ENCODE measurements around the gene ADAMTSL3. TPM values are rescaled to one million over a fixed set of nuclear protein-coding genes. Genes with fewer than 3 reads are reported as not detected.

ADAMTSL3 gene
- total RNA-seq, 1 donor from 2014 or later = 2.4 TPM

DNA sequence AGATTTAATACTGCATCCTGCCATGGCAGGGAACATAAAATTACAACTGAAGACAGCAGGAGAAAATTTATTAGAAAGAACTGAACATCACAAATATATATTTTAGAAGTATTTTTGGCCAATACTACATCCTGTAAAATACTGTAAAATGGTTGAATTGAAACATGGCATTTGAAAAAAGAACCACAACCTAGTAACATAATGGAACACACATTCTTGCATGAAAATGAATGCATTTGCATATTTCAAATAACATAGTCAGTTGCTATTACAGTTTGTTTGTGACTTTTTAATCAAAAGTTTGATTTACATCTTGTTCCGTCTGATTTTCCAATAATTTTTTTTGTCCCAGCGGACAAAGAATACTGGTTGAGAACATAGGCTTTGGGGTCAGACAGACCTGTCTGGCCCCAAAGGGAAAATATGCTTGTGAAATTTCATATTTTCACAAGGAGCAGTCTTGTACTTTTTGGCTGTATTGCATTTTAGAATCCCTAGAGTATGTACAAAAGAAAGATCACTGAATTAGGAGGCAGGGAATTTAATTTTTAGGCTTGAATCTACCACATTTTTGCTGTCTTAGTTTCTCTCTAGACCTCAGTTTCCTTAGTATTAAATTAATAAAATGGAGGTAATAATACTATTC lies 268.8 kb downstream of the ADAMTSL3 start:
- no peak overlapping the region for H3K27ac ChIP-seq (ENCODE audit: low read depth, low read length)
- DNase-seq (ENCODE audit: low read depth) = no peak
- no peaks in the 10 kb centered on the region for H3K36me3 ChIP-seq (ENCODE audit: insufficient read depth, low read length)
- no peaks in the 10 kb centered on the region for H4K20me1 ChIP-seq (ENCODE audit: insufficient read depth, low read length)
- H3K4me3 ChIP-seq (ENCODE audit: insufficient read depth, low read depth, low read length) = no peak overlapping the region
- H3K79me2 ChIP-seq (ENCODE audit: insufficient read depth, low read length) = no peaks in the 10 kb centered on the region
- Mint-ChIP-seq H3K36me3 (ENCODE audit: low read depth, unreplicated experiment) (no peaks in the 10 kb centered on the region), H3K27me3 (ENCODE audit: low read depth, unreplicated experiment) (no peaks in the 10 kb centered on the region), H3K9me3 (ENCODE audit: unreplicated experiment) (no peaks in the 10 kb centered on the region), H3K4me1 (ENCODE audit: low read depth, unreplicated experiment) (peaks cover 8% of the 10 kb centered on the region), H3K4me3 (ENCODE audit: unreplicated experiment) (no peak overlapping the region), H3K27ac (ENCODE audit: unreplicated experiment) (no peak overlapping the region)
- H3K27me3 ChIP-seq (ENCODE audit: insufficient read depth, low read length) = no peaks in the 10 kb centered on the region
- no peak for FAIRE-seq
- H3K4me1 ChIP-seq (ENCODE audit: insufficient read depth, low read length) = no peaks in the 10 kb centered on the region
- no peak for TF ChIP-seq EZH2 (IDR thresholded peaks at IDR 0.05; ENCODE audit: insufficient read depth, low read length)
- no peak overlapping the region for H3K9ac ChIP-seq (ENCODE audit: low read length)
- H3K9me3 ChIP-seq (ENCODE audit: insufficient read depth, low read depth, low read length) = no peaks in the 10 kb centered on the region
- no peak overlapping the region for H3K4me2 ChIP-seq (ENCODE audit: low read length)
- H2AFZ ChIP-seq (ENCODE audit: low read depth, low read length) = no peak overlapping the region

DNA sequence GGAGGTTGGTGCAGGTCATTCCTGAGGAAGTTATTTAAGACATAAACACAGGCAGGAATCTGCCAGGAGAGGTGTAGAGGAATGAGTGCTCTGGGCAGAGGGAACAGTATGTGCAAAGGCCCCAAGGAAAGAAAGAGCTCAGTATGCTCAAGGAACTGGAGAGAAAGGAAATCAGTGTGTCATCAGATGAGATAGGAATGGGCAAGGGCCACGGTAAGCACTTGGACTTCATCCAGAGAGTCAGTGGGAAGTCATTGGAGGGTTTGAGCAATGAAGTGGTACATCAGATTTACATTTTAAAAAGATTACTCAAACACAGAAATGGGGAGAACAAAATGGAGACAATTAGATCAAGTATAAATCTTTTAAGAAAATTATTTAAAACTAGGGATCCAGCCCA lies 272.2 kb downstream of the ADAMTSL3 start:
- Histone ChIP-seq H3K36me3 (ENCODE audit: insufficient read depth, low read length) (no peaks in the 10 kb centered on the region), H3K9ac (ENCODE audit: low read length) (no peak overlapping the region), H3K4me3 (ENCODE audit: insufficient read depth, low read depth, low read length) (no peak overlapping the region), H3K9me3 (ENCODE audit: insufficient read depth, low read depth, low read length) (no peaks in the 10 kb centered on the region), H3K79me2 (ENCODE audit: insufficient read depth, low read length) (no peaks in the 10 kb centered on the region), H3K4me1 (ENCODE audit: insufficient read depth, low read length) (no peaks in the 10 kb centered on the region), H3K27ac (ENCODE audit: low read depth, low read length) (no peak overlapping the region), H4K20me1 (ENCODE audit: insufficient read depth, low read length) (no peaks in the 10 kb centered on the region), H2AFZ (ENCODE audit: low read depth, low read length) (no peak overlapping the region), H3K27me3 (ENCODE audit: insufficient read depth, low read length) (no peaks in the 10 kb centered on the region), H3K4me2 (ENCODE audit: low read length) (no peak overlapping the region)
- peaks cover 2% of the 10 kb centered on the region for H3K27me3 Mint-ChIP-seq (ENCODE audit: low read depth, unreplicated experiment)
- H3K4me3 Mint-ChIP-seq (ENCODE audit: unreplicated experiment) = no peak overlapping the region
- FAIRE-seq (no peak), DNase-seq (ENCODE audit: low read depth) (no peak)
- no peaks in the 10 kb centered on the region for H3K4me1 Mint-ChIP-seq (ENCODE audit: low read depth, unreplicated experiment)
- H3K27ac Mint-ChIP-seq (ENCODE audit: unreplicated experiment) = no peak overlapping the region
- no peaks in the 10 kb centered on the region for H3K36me3 Mint-ChIP-seq (ENCODE audit: low read depth, unreplicated experiment)
- TF ChIP-seq EZH2 (IDR thresholded peaks at IDR 0.05; ENCODE audit: insufficient read depth, low read length) = no peak
- TF ChIP-seq, protein P1, sequence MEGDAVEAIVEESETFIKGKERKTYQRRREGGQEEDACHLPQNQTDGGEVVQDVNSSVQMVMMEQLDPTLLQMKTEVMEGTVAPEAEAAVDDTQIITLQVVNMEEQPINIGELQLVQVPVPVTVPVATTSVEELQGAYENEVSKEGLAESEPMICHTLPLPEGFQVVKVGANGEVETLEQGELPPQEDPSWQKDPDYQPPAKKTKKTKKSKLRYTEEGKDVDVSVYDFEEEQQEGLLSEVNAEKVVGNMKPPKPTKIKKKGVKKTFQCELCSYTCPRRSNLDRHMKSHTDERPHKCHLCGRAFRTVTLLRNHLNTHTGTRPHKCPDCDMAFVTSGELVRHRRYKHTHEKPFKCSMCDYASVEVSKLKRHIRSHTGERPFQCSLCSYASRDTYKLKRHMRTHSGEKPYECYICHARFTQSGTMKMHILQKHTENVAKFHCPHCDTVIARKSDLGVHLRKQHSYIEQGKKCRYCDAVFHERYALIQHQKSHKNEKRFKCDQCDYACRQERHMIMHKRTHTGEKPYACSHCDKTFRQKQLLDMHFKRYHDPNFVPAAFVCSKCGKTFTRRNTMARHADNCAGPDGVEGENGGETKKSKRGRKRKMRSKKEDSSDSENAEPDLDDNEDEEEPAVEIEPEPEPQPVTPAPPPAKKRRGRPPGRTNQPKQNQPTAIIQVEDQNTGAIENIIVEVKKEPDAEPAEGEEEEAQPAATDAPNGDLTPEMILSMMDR (IDR thresholded peaks at IDR 0.05; ENCODE audit: insufficient read depth, low read depth, low read length) = no peak
- no peaks in the 10 kb centered on the region for H3K9me3 Mint-ChIP-seq (ENCODE audit: unreplicated experiment)

DNA sequence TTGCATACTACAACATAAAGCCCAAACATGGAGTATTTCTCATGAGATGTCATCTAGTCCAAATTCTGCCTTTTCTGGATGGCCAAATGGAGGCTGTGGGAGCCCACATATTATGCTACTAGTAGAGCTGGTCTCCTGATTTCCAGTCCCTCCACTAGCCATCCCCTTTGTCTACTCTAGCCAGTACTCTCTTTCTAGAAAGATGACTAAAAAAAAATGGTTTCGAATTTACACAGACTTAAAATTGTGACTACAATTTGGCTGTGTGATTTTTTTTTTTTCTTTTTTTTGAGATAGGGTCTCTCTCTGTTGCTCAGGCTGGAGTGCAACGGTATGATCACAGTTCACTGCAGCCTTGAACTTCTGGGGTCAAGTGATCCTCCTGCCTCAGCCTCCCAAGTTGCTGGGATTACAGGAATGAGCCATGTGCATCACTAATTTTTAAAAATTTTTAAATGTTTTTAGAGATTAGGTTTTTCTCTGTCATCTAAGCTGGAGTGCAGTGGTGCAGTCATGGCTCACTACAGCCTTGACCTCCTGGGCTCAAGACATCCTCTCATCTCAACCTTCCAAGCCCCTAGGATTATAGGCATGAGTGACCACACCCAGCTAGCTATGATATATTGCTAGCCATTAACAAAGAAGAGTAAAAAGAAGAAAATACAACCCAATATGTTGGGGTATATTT lies 273.9 kb downstream of the ADAMTSL3 start:
- H2AFZ ChIP-seq (ENCODE audit: low read depth, low read length) = no peak overlapping the region
- H4K20me1 ChIP-seq (ENCODE audit: insufficient read depth, low read length) = no peaks in the 10 kb centered on the region
- TF ChIP-seq EZH2 (IDR thresholded peaks at IDR 0.05; ENCODE audit: insufficient read depth, low read length) = no peak
- TF ChIP-seq, protein P1 (IDR thresholded peaks at IDR 0.05; ENCODE audit: insufficient read depth, low read depth, low read length) = no peak
- no peaks in the 10 kb centered on the region for H3K27me3 ChIP-seq (ENCODE audit: insufficient read depth, low read length)
- H3K4me1 ChIP-seq (ENCODE audit: insufficient read depth, low read length) = no peaks in the 10 kb centered on the region
- H3K4me3 Mint-ChIP-seq (ENCODE audit: unreplicated experiment) = no peak overlapping the region
- H3K79me2 ChIP-seq (ENCODE audit: insufficient read depth, low read length) = no peaks in the 10 kb centered on the region
- H3K36me3 ChIP-seq (ENCODE audit: insufficient read depth, low read length) = no peaks in the 10 kb centered on the region
- DNase-seq (ENCODE audit: low read depth) (no peak), FAIRE-seq (no peak)
- no peak overlapping the region for H3K27ac Mint-ChIP-seq (ENCODE audit: unreplicated experiment)
- H3K9ac ChIP-seq (ENCODE audit: low read length) = no peak overlapping the region
- H3K36me3 Mint-ChIP-seq (ENCODE audit: low read depth, unreplicated experiment) = no peaks in the 10 kb centered on the region
- no peaks in the 10 kb centered on the region for H3K9me3 Mint-ChIP-seq (ENCODE audit: unreplicated experiment)
- H3K27ac ChIP-seq (ENCODE audit: low read depth, low read length) = no peak overlapping the region
- H3K4me2 ChIP-seq (ENCODE audit: low read length) = no peak overlapping the region
- H3K9me3 ChIP-seq (ENCODE audit: insufficient read depth, low read depth, low read length) = no peaks in the 10 kb centered on the region
- H3K27me3 Mint-ChIP-seq (ENCODE audit: low read depth, unreplicated experiment) = peaks cover 2% of the 10 kb centered on the region
- H3K4me1 Mint-ChIP-seq (ENCODE audit: low read depth, unreplicated experiment) = no peaks in the 10 kb centered on the region
- no peak overlapping the region for H3K4me3 ChIP-seq (ENCODE audit: insufficient read depth, low read depth, low read length)

Data from astrocyte (in vitro differentiated cells and primary cell).